ENCODE data around the gene CRISPLD2. TPM values are rescaled to one million over a fixed set of nuclear protein-coding genes. Genes with fewer than 3 reads are reported as not detected.
"Not testable (repeated sequence)": the region's sequence is repeated elsewhere in the genome, so short reads cannot be mapped to it uniquely, and the experiment has no call there.

The CRISPLD2 gene
- total RNA-seq, 1 experiment from 2014 or later, result 9.4 TPM

- TF ChIP-seq, protein P1, sequence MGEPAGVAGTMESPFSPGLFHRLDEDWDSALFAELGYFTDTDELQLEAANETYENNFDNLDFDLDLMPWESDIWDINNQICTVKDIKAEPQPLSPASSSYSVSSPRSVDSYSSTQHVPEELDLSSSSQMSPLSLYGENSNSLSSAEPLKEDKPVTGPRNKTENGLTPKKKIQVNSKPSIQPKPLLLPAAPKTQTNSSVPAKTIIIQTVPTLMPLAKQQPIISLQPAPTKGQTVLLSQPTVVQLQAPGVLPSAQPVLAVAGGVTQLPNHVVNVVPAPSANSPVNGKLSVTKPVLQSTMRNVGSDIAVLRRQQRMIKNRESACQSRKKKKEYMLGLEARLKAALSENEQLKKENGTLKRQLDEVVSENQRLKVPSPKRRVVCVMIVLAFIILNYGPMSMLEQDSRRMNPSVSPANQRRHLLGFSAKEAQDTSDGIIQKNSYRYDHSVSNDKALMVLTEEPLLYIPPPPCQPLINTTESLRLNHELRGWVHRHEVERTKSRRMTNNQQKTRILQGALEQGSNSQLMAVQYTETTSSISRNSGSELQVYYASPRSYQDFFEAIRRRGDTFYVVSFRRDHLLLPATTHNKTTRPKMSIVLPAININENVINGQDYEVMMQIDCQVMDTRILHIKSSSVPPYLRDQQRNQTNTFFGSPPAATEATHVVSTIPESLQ (CRISPR knock-in tag; IDR thresholded peaks at IDR 0.05), result no peak
These were observed 31.7 kb downstream of the CRISPLD2 start (continued) for GRCh38 chr16:84851192-84852127.

DNA sequence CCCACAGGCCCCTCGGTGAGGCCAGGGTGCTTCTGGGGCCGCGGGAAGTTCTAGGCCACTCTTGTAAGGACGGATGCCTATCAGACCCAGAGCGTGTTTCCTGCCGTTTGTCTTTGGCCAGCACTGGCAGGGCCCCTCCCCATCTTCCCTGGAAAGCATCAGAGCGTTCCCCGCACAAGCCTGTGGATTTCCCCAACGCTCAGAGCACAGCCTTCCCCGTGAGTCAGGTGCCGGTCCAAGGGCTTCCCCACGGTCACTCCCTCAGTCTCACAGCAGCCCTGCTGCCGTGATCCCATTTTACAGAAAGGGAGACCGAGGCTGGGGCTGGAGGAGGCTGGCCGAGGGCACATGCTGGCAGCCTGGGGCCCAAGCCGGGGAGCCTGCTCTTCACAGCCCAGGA, 33.7 kb downstream of the CRISPLD2 start:
- POLR2A ChIA-PET, result no interaction called here
- ATAC-seq, result no peak
- DNase-seq (ENCODE audit: low spot score), result no peak
- H3K36me3 Mint-ChIP-seq, result peaks cover 16% of the 10 kb centered on the region; the same call in 1 of the 2 replicates
- H3K27ac Mint-ChIP-seq, result no peak overlapping the region
- TF ChIP-seq, protein P2, sequence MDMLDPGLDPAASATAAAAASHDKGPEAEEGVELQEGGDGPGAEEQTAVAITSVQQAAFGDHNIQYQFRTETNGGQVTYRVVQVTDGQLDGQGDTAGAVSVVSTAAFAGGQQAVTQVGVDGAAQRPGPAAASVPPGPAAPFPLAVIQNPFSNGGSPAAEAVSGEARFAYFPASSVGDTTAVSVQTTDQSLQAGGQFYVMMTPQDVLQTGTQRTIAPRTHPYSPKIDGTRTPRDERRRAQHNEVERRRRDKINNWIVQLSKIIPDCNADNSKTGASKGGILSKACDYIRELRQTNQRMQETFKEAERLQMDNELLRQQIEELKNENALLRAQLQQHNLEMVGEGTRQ (CRISPR knock-in tag; IDR thresholded peaks at IDR 0.05), result no peak
- no peak overlapping the region for H3K4me3 Mint-ChIP-seq
- peaks cover 6% of the 10 kb centered on the region for H3K4me1 Mint-ChIP-seq
- CTCF ChIA-PET, result no interaction called here
- no peaks in the 10 kb centered on the region for H3K27me3 Mint-ChIP-seq (ENCODE audit: low read depth)
- H3K9me3 Mint-ChIP-seq, result peaks cover 5% of the 10 kb centered on the region; the same call in 1 of the 2 replicates

GRCh38 chr16:84854759-84855158, 35.0 kb downstream of the CRISPLD2 start:
- Mint-ChIP-seq H3K4me1 (no peaks in the 10 kb centered on the region), H3K36me3 (peaks cover 29% of the 10 kb centered on the region), H3K27ac (no peak overlapping the region), H3K4me3 (no peak overlapping the region), H3K9me3 (peaks cover 12% of the 10 kb centered on the region), H3K27me3 (ENCODE audit: low read depth) (no peaks in the 10 kb centered on the region)
- TF ChIP-seq CBFB (CRISPR knock-in tag; IDR thresholded peaks at IDR 0.05; ENCODE audit: low read depth) (no peak), ESRRA (CRISPR knock-in tag; IDR thresholded peaks at IDR 0.05; ENCODE audit: borderline replicate concordance) (no peak)
- ChIA-PET CTCF (no interaction called here), POLR2A (no interaction called here)
- DNase-seq (ENCODE audit: low spot score), result no peak
- ATAC-seq, result no peak

- H3K27ac Mint-ChIP-seq; H3K4me3 Mint-ChIP-seq; H3K27me3 Mint-ChIP-seq (ENCODE audit: low read depth); POLR2A ChIA-PET; H3K4me1 Mint-ChIP-seq; ATAC-seq; CTCF ChIA-PET; DNase-seq (ENCODE audit: low spot score): not testable (repeated sequence)
- Mint-ChIP-seq H3K36me3 (peaks cover 34% of the 10 kb centered on the region), H3K9me3 (peaks cover 19% of the 10 kb centered on the region)
These were observed 35.8 kb downstream of the CRISPLD2 start for GRCh38 chr16:84855435-84856202.

DNA sequence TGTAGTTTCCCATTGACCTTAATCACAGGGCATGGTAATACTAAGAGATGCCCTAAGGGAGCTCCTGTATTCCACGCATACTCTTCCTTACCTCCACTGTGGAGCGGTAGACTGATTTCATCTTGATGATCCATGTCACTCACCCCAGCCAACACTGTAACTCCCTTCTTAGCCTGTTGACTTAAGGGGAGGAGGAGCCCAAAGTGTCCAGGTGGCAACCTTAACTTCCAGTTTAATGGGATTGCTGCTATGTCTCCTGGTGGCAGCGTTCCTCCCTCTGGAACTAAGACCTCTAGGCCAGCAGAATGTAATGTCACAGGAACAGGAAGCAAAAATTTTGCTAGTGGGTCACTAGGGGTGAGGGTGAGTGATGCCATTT, 36.4 kb downstream of the CRISPLD2 start:
- peaks cover 34% of the 10 kb centered on the region for H3K36me3 Mint-ChIP-seq
- H3K4me1 Mint-ChIP-seq, result not testable (repeated sequence)

GRCh38 chr16:84856811-84857210, 37.0 kb downstream of the CRISPLD2 start:
- POLR2A ChIA-PET; DNase-seq (ENCODE audit: low spot score); ATAC-seq; H3K4me3 Mint-ChIP-seq; H3K27me3 Mint-ChIP-seq (ENCODE audit: low read depth); H3K27ac Mint-ChIP-seq; H3K4me1 Mint-ChIP-seq; CTCF ChIA-PET: not testable (repeated sequence)
- Mint-ChIP-seq H3K9me3 (peaks cover 24% of the 10 kb centered on the region), H3K36me3 (peaks cover 37% of the 10 kb centered on the region)

More for the DNA sequence above, 36.4 kb downstream of the CRISPLD2 start:
- CTCF ChIA-PET; DNase-seq (ENCODE audit: low spot score); ATAC-seq; H3K27me3 Mint-ChIP-seq (ENCODE audit: low read depth); POLR2A ChIA-PET; H3K4me3 Mint-ChIP-seq; H3K27ac Mint-ChIP-seq: not testable (repeated sequence)
- peaks cover 19% of the 10 kb centered on the region for H3K9me3 Mint-ChIP-seq

DNA sequence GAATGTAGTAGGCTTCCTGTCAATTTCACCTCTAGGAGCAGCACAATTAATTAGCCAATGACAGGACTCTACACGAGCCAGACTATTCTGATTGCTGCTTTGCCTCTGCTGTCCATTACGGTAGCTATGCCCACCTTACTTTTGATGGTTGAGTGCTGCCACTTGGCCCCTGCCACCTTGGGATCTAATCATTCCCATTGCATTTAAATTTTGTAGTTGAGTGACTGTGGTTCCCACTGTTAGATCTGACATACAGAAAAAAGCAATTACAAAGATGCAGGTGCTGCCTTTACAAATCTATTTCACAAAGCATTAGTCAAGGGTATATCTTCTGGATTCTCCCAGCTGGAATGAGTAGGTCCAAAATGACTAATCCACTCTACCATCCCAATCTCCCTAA, 39.9 kb downstream of the CRISPLD2 start:
- DNase-seq (ENCODE audit: low spot score) (no peak), ATAC-seq (no peak)
- Mint-ChIP-seq H3K4me3 (no peak overlapping the region), H3K36me3 (peaks cover 37% of the 10 kb centered on the region), H3K9me3 (peaks cover 24% of the 10 kb centered on the region), H3K27ac (no peak overlapping the region), H3K27me3 (ENCODE audit: low read depth) (no peaks in the 10 kb centered on the region), H3K4me1 (no peaks in the 10 kb centered on the region)
- CTCF ChIA-PET, result no interaction called here
- POLR2A ChIA-PET, result no interaction called here
- TF ChIP-seq, protein P3, sequence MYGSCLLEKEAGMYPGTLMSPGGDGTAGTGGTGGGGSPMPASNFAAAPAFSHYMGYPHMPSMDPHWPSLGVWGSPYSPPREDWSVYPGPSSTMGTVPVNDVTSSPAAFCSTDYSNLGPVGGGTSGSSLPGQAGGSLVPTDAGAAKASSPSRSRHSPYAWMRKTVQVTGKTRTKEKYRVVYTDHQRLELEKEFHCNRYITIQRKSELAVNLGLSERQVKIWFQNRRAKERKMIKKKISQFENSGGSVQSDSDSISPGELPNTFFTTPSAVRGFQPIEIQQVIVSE (CRISPR knock-in tag; IDR thresholded peaks at IDR 0.05; ENCODE audit: borderline replicate concordance), result no peak
- TF ChIP-seq JAZF1 (CRISPR knock-in tag; IDR thresholded peaks at IDR 0.05) (no peak), ZNF263 (CRISPR knock-in tag; IDR thresholded peaks at IDR 0.05; ENCODE audit: low read depth) (no peak), TEAD1 (CRISPR knock-in tag; IDR thresholded peaks at IDR 0.05) (no peak), ZBTB21 (CRISPR knock-in tag; IDR thresholded peaks at IDR 0.05; ENCODE audit: borderline replicate concordance) (no peak)
- TF ChIP-seq, protein P4, sequence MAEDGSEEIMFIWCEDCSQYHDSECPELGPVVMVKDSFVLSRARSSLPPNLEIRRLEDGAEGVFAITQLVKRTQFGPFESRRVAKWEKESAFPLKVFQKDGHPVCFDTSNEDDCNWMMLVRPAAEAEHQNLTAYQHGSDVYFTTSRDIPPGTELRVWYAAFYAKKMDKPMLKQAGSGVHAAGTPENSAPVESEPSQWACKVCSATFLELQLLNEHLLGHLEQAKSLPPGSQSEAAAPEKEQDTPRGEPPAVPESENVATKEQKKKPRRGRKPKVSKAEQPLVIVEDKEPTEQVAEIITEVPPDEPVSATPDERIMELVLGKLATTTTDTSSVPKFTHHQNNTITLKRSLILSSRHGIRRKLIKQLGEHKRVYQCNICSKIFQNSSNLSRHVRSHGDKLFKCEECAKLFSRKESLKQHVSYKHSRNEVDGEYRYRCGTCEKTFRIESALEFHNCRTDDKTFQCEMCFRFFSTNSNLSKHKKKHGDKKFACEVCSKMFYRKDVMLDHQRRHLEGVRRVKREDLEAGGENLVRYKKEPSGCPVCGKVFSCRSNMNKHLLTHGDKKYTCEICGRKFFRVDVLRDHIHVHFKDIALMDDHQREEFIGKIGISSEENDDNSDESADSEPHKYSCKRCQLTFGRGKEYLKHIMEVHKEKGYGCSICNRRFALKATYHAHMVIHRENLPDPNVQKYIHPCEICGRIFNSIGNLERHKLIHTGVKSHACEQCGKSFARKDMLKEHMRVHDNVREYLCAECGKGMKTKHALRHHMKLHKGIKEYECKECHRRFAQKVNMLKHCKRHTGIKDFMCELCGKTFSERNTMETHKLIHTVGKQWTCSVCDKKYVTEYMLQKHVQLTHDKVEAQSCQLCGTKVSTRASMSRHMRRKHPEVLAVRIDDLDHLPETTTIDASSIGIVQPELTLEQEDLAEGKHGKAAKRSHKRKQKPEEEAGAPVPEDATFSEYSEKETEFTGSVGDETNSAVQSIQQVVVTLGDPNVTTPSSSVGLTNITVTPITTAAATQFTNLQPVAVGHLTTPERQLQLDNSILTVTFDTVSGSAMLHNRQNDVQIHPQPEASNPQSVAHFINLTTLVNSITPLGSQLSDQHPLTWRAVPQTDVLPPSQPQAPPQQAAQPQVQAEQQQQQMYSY (CRISPR knock-in tag; IDR thresholded peaks at IDR 0.05), result no peak

All from WTC11 (cell line).